HTERT RPE-1 (cell line): ENCODE data around the gene PTPN2.
"Not testable (repeated sequence)": the region's sequence is repeated elsewhere in the genome, so short reads cannot be mapped to it uniquely, and the experiment has no call there.

ENCODE experiments used
- in situ Hi-C: fragments of 300-500 bp; cut with MboI; formaldehyde crosslinking; loops from 4 replicates; pipeline ENCODE4 v1.14.3; 2020; ENCODE audit warnings: low sequenced_read_pairs

The PTPN2 gene

GRCh38 chr18:12895626-12896025 is 11.6 kb upstream of the PTPN2 start:
- in situ Hi-C loops, result no loop called here

- in situ Hi-C loops, result no loop called here
Measured at GRCh38 chr18:12895014-12895413, 11.0 kb upstream of the PTPN2 start.

DNA sequence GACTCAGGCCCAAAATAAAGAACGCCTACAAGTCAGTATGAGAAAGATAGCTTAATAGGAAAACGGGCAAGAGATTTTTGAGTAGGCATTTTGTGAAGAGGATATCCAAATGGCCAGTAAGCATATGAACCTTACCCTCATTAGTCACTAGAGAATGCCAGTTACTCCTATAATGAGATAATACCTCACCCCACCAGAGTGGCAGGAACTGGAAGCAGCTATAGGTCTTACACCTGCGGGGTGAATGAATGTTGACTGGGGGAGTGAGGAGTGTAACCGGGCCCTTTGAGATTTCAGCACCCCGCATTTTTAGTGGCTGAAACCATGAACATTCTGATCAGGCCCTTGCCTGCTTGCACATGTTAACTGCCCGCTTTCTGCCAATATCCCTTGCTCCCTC is 7.5 kb upstream of the PTPN2 start:
- in situ Hi-C loops, result no loop called here

DNA sequence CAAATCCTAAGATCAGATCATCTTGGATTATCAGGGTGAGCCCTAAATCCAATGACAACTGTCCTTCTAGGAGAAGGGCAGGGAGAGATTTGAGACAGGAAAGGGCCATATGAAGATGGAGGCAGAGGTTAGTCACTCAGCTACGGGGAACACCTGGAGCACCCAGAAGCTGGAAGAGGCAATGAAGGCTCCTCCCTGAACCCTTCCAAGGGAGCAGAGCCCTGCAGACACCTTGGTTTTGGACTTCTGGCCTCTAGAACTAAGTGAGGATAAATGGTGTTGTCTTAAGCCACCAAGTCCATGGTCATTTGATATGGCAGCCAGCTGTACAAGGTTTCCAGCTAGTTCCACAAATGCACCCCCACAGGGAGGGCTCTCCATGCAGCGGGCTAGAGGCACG is 6.9 kb upstream of the PTPN2 start:
- in situ Hi-C loops, result no loop called here

DNA sequence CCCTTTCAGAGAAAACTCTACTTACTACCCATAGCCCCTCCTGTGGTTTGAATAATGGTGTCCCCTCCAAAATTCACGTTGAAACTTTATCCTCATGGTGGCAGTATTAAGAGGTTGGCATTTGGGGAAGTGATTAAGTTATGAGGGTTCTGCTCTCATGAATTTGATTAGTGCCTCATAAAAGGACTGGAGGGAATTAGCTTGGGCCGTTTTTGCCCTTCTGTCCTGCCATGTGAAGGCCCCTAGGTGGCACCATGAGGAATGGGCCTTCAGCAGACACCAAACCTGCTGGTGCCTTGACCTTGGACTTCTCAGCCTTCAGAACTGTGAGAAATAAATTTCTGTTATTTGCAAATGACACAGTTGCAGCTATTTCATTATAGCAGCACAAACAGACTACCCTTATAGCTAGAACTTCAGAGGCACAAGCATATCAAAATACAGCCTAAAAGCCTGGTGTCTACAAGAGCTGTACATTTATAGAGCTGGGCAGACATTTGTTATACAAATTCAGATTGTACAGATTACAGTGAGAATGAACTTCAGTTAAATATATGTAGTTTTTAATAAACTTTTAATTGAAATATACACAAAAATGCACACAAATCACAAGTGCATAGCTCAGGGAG is 2.6 kb upstream of the PTPN2 start:
- in situ Hi-C loops, result no loop called here

DNA sequence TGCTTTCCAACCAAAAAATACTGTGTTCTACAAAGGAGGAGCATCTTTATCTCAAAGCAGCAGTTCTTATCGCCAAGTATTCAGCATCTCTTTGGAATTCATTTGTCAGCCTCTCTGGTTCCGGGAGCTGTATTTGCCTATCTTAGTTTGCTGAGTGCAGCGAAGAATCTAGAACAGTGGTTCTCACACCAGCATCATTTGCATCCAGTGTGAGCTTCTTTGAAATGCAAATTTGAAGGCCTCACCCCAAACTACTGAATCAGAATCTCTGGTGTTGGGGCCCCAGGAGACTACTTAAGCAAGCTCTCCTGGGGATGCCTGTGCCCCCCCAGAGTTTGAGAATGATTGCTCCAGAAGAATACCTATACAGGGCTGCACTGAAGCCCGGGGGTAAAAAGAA is 1.5 kb upstream of the PTPN2 start:
- in situ Hi-C loops, result no loop called here

DNA sequence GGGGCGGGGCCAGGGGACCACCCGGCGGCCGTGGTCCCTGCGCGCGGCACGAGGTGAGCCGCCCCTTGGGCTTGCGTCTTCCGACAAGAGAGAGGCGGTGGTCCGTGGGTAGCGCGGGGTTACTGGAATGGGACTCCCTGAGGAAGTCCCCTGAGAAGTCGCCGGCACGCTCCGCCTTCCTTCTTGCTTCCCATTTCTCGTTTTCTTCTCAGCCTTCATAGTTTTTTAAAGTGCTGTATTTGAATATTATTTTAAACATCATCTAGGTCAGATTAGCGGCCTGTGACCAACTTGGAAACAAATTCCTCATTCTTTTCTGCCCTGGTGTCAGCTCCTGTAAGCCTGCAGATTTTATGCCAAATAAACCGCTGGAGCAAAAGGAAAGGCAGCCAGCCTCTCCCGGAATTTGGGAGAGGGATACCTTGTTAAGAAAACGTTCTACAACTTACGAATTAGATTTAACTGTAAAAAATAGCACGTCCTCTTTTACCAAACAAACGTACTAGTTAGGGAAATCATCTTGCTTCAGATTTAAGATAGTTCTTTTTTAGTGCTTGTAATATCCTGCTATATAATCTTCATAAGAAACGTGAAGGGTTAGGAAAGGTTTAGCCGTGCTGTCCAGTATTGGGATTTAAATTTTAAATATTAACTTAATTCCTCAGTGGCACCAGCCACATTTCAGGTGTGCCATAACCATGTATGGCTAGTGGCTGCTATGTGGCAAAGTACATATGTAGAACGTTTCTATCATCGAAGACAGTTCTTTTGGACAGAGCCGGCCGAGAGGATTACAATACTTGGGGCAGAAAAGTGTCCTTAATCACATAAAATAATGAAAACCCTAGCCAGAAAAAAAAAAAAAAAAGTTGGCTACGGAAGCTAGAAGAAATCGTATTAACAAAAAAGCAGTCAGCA is 628 bp upstream of the PTPN2 start:
- in situ Hi-C loops, result no loop called here

- in situ Hi-C loops, result no loop called here
Measured at GRCh38 chr18:12883372-12883683, 709 bp downstream of the PTPN2 start.

- in situ Hi-C loops, result no loop called here
Measured at GRCh38 chr18:12882453-12883371, 1.3 kb downstream of the PTPN2 start.

DNA sequence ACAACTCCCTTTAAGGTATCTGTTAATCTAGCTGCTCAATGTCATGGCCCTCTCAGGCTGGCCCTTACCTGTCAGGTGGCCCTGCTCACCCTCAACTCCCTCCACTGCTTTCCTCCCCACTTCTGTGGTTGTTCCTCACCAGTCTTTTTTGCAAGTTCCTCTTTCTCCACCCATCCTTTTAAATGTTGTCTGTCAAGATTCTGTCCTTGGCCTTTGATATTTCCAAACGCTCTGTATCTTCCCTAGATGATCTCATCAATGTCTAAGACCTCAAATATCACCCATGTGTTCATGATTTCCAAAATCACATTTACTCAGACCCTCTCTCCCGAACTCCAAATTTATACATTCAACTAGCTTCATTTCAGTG is 3.5 kb downstream of the PTPN2 start:
- in situ Hi-C loops, result no loop called here

DNA sequence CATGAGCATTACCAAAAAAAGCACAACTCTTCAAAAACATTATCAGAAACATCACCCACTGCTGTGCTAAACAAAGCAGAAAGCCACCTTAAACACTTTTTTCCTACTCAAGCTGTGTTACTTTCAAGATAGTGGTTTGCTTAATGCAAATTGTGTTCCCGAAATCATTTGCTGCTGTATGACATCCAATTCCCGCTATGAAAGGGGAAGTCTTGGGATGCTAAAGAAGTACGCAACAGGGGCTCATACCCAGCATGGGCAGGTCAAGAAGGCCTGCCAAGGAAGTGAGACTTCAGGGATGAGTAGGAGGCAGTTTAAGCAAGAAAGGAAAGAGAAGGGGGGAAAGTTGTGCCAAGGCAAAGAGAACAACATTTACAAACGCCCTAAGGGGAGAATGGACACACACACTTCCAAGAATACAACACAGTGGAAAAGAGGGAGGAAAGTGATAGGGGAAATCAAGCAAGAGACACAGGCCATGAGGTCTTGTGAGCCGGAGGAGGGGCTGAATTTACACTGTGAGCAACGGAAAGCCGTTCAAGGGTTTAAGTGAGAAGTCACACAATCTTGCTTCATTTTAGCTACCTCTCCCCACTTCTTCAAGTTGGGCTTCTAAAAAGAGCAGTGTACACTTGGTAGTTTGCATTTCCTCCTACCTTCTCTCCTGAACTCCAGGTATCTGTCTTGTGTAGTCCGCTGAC is 4.0 kb downstream of the PTPN2 start:
- in situ Hi-C loops, result no loop called here

- in situ Hi-C loops, result not testable (repeated sequence)
Measured at GRCh38 chr18:12874992-12875391, 9.0 kb downstream of the PTPN2 start.

DNA sequence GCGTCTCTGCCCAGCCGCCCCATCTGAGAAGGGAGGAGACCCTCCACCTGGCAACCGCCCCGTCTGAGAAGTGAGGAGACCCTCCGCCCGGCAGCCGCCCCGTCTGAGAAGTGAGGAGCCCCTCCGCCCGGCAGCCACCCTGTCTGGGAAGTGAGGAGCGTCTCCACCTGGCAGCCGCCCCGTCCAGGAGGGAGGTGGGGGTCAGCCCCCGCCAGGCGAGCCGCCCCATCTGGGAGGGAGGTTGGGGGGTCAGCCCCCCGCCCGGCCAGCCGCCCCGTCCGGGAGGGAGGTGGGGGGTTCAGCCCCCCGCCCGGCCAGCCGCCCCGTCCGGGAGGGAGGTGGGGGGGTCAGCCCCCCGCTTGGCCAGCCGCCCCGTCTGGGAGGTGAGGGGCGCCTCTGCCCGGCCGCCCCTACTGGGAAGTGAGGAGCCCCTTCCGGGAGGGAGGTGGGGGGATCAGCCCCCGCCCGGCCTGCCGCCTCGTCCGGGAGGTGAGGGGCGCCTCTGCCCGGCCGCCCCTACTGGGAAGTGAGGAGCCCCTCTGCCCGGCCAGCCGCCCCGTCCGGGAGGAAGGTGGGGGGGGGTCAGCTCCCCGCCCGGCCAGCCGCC is 10.0 kb downstream of the PTPN2 start:
- in situ Hi-C loops, result not testable (repeated sequence)

GRCh38 chr18:12872408-12872807 is 11.6 kb downstream of the PTPN2 start:
- in situ Hi-C loops, result no loop called here

DNA sequence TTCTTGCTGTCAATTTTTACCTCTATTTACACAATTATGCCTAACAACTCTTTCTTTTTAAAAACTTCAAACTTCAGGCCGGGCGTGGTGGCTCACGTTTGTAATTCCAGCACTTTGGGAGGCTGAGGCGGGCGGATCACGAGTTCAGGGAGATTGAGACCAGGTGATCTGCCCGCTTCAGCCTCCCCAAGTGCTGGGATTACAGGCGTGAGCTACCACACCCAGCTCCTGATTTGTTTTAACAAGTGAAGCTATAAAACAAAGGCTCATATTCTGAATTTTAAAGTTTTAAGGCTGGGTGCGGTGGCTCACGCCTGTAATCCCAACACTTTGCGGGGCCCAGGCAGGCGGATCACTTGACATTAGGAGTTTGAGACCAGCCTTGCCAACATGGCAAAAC is 15.5 kb downstream of the PTPN2 start:
- in situ Hi-C loops, result no loop called here

DNA sequence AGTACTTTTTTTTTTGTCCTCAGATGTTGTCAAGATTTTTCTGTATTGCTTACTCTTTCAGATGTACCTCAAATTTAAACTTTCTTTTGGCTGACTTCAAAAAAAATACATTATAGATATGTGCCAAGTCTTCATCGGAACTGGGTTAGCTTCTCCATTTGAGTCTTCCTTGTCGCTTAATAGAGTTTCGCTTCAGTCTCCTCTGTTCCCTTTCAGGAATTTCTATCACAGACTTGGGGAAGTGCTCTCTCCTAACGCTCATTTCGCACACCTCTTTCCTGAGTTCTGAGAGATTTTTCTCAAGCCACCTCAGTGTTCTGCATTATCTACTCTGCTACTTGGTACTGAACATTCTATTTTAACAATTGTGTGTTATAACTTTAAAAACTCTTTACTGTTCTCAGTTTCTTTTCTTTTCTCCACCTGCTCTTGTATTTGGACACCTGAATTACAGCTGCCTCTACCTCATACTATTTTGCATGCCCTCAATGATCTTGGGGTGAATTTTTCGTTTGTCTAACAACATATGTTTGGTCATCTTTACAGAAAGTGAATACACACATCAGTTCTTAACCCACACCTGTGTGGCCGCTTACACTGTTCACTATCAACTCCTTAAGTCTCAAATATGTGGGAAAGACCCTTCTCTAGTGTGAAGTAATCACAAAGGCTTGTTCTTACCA is 16.5 kb downstream of the PTPN2 start:
- in situ Hi-C loops, result no loop called here

GRCh38 chr18:12863687-12864216 is 20.3 kb downstream of the PTPN2 start:
- in situ Hi-C loops, result no loop called here

DNA sequence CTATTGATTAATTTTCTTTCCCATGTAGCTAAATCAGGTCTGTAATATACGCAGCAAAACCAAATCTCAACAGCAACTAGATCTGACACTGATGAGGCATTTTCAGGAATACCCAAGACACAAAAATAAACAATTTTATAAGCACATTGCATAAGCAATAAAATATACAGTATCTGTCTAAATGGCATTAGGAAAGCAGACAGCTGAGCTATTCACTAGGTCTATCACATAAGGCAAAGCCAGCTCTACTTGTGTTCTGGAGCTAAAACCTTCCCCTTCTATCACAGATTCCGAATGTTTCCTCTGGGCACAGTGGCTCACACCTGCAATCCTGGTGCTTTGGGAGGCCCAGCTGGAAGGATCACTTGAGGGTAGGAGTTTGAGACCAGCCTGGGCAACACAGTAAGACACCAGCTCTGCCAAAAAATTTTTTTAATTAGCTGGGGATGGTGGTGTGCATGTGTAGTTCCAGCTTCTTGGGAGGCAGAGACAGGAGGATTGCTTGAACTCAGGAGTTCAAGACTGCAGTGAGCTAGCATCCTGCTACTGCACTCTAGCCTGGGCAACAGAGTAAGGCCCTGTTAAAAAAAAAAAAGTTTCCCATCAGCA is 21.1 kb downstream of the PTPN2 start:
- in situ Hi-C loops, result no loop called here

- in situ Hi-C loops, result no loop called here
Measured at GRCh38 chr18:12862467-12862866, 21.6 kb downstream of the PTPN2 start.
